Measurements from ENCODE around the gene PCED1B. TPM values are rescaled to one million over a fixed set of nuclear protein-coding genes. Genes with fewer than 3 reads are reported as not detected.
A peak's percentile ranks its signal among the peaks of the same experiment; 100 is the strongest.

PCED1B gene
- total and polyA plus RNA-seq, 2 experiments from 2014 or later, result 5.1 to 6.6 TPM

DNA sequence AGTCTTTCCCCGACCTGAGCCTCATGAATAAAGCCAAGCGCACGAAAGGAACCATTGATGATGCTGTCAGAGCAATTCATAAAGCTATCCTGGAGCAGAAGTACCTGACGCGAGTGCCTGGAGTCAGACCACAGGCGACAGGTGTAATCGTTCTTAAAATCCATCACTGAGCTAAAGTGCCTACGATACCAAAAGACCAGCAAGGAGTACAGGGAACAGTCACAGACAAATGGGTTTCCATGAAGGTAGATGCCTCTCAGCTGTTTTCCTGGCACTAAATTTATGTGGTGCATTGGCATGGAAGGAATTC lies 1.4 kb upstream of the PCED1B start (continued):
- TF ChIP-seq, protein P1, sequence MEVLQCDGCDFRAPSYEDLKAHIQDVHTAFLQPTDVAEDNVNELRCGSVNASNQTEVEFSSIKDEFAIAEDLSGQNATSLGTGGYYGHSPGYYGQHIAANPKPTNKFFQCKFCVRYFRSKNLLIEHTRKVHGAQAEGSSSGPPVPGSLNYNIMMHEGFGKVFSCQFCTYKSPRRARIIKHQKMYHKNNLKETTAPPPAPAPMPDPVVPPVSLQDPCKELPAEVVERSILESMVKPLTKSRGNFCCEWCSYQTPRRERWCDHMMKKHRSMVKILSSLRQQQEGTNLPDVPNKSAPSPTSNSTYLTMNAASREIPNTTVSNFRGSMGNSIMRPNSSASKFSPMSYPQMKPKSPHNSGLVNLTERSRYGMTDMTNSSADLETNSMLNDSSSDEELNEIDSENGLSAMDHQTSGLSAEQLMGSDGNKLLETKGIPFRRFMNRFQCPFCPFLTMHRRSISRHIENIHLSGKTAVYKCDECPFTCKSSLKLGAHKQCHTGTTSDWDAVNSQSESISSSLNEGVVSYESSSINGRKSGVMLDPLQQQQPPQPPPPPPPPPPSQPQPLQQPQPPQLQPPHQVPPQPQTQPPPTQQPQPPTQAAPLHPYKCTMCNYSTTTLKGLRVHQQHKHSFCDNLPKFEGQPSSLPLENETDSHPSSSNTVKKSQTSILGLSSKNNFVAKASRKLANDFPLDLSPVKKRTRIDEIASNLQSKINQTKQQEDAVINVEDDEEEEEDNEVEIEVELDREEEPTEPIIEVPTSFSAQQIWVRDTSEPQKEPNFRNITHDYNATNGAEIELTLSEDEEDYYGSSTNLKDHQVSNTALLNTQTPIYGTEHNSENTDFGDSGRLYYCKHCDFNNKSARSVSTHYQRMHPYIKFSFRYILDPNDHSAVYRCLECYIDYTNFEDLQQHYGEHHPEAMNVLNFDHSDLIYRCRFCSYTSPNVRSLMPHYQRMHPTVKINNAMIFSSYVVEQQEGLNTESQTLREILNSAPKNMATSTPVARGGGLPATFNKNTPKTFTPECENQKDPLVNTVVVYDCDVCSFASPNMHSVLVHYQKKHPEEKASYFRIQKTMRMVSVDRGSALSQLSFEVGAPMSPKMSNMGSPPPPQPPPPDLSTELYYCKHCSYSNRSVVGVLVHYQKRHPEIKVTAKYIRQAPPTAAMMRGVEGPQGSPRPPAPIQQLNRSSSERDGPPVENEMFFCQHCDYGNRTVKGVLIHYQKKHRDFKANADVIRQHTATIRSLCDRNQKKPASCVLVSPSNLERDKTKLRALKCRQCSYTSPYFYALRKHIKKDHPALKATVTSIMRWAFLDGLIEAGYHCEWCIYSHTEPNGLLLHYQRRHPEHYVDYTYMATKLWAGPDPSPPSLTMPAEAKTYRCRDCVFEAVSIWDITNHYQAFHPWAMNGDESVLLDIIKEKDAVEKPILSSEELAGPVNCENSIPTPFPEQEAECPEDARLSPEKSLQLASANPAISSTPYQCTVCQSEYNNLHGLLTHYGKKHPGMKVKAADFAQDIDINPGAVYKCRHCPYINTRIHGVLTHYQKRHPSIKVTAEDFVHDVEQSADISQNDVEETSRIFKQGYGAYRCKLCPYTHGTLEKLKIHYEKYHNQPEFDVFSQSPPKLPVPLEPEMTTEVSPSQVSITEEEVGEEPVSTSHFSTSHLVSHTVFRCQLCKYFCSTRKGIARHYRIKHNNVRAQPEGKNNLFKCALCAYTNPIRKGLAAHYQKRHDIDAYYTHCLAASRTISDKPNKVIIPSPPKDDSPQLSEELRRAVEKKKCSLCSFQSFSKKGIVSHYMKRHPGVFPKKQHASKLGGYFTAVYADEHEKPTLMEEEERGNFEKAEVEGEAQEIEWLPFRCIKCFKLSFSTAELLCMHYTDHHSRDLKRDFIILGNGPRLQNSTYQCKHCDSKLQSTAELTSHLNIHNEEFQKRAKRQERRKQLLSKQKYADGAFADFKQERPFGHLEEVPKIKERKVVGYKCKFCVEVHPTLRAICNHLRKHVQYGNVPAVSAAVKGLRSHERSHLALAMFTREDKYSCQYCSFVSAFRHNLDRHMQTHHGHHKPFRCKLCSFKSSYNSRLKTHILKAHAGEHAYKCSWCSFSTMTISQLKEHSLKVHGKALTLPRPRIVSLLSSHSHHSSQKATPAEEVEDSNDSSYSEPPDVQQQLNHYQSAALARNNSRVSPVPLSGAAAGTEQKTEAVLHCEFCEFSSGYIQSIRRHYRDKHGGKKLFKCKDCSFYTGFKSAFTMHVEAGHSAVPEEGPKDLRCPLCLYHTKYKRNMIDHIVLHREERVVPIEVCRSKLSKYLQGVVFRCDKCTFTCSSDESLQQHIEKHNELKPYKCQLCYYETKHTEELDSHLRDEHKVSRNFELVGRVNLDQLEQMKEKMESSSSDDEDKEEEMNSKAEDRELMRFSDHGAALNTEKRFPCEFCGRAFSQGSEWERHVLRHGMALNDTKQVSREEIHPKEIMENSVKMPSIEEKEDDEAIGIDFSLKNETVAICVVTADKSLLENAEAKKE (CRISPR knock-in tag; IDR thresholded peaks at IDR 0.05), result no peak
- TF ChIP-seq EZH2phosphoT487 (IDR thresholded peaks at IDR 0.05; ENCODE audit: unreplicated experiment), result no peak
- TF ChIP-seq ETS1 (IDR thresholded peaks at IDR 0.05), result no peak
- TF ChIP-seq POLR2AphosphoS5 (IDR thresholded peaks at IDR 0.05; ENCODE audit: low read depth), result no peak
- TF ChIP-seq ZNF114 (CRISPR knock-in tag; IDR thresholded peaks at IDR 0.05), result no peak
- TF ChIP-seq ZNF331 (CRISPR knock-in tag; IDR thresholded peaks at IDR 0.05; ENCODE audit: low read depth), result no peak
- TF ChIP-seq CREB1 (CRISPR knock-in tag; IDR thresholded peaks at IDR 0.05; ENCODE audit: low read depth), result no peak
- TF ChIP-seq NANOG (IDR thresholded peaks at IDR 0.05; ENCODE audit: borderline replicate concordance), result no peak

- H3K4me1 ChIP-seq (ENCODE audit: insufficient read depth), result peaks cover 13% of the 10 kb centered on the region
- Mint-ChIP-seq H3K4me1 (peaks cover 42% of the 10 kb centered on the region), H3K27me3 (ENCODE audit: insufficient read depth, low read depth, poor library complexity) (peaks cover 21% of the 10 kb centered on the region), H3K9me3 (no peaks in the 10 kb centered on the region), H3K27ac (no peak overlapping the region), H3K4me3 (peak overlapping the region; percentile 77), H3K36me3 (ENCODE audit: low read depth) (no peaks in the 10 kb centered on the region)
- no peaks in the 10 kb centered on the region for H4K20me1 ChIP-seq (replicated peaks; ENCODE audit: insufficient read depth)
- DNase-seq (ENCODE audit: low spot score), result no peak
- no peak for TF ChIP-seq REST (IDR thresholded peaks at IDR 0.05; ENCODE audit: unreplicated experiment)
- H3K27me3 ChIP-seq (ENCODE audit: insufficient read depth), result peaks cover 36% of the 10 kb centered on the region
- no peaks in the 10 kb centered on the region for H3K79me2 ChIP-seq (replicated peaks; ENCODE audit: insufficient read depth)
- no peaks in the 10 kb centered on the region for H3K9me2 ChIP-seq (ENCODE audit: insufficient read depth)
- H3K27ac ChIP-seq (ENCODE audit: low read depth), result no peak overlapping the region
- H3F3A ChIP-seq (replicated peaks; ENCODE audit: low read depth), result no peaks in the 10 kb centered on the region
- peak overlapping the region; percentile 97 for H2AFZ ChIP-seq
- peak overlapping the region; percentile 85 for H3K4me3 ChIP-seq
- ATAC-seq, result peak; percentile 9; the same call in 1 of the 3 replicates
- peak overlapping the region; percentile 95 for H3K4me2 ChIP-seq
- H3K36me3 ChIP-seq (ENCODE audit: insufficient read depth), result no peaks in the 10 kb centered on the region
Observed at GRCh38 chr12:47078733-47079467, 521 bp upstream of the PCED1B start.

Measured in GM23338 (cell line).